Activated gamma-delta T cell treated with Interleukin-2 at 50 U/mL for 16 hours (primary cell): Measurements from ENCODE around the gene FMO4.
"Not testable (repeated sequence)": the region's sequence is repeated elsewhere in the genome, so short reads cannot be mapped to it uniquely, and the experiment has no call there.

ENCODE experiments used
- DNase-seq: peaks from one replicate; pipeline ENCODE4 v3.0.0-alpha.2; 2020

Gene FMO4

GRCh38 chr1:171313835-171314320, at the start of gene FMO4:
TSS of gene FMO4 (plus strand) at chr1:171314183. CDS start at chr1:171319826, 5,643 bp downstream.
- DNase-seq = peak; percentile 79

- no peak for DNase-seq
These were observed 48.3 kb upstream of the FMO4 start for GRCh38 chr1:171265686-171266085.

DNA sequence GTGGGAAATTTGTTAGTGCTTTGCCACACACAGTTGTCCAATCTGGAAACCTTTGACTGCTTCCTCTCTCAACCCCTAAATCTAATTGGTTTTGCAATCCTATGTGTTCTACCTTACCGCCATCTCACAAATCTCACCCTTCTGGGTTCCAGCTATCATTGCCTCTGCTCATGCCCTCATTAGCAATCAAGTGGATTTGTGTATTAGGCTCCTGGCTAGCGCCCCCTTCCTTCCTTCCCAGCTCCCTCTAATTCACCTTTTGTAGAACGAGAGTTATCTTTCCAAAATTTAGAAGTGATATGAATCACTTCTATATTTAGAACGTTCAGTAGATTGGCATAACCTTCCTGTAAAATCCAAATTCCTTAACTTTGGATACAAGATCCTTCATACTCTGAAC, 47.1 kb upstream of the FMO4 start:
- DNase-seq = no peak

- DNase-seq = no peak
These were observed 46.6 kb upstream of the FMO4 start for GRCh38 chr1:171267391-171267790.

DNA sequence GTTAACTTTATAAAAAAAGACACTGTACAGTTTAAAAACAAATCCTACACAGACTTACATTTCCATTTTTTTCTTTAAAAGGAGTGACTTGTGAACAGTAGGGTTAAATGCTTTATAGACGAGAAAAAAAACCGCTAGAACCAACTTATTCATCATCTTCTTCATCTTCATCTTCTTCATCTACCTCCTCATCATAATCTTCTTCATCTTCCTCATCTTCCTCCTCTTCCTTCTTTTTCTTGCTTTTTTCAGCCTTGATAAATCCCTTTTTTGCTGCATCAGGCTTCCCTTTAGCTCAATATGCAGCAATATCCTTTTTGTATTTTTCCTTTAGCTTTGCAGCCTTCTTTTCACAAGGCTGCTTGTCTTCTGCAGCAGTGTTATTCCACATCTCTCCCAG, 43.2 kb upstream of the FMO4 start:
- no peak for DNase-seq

GRCh38 chr1:171277534-171277933, 36.4 kb upstream of the FMO4 start:
- DNase-seq = no peak

- DNase-seq = no peak
These were observed 34.7 kb upstream of the FMO4 start for GRCh38 chr1:171279234-171279633.

DNA sequence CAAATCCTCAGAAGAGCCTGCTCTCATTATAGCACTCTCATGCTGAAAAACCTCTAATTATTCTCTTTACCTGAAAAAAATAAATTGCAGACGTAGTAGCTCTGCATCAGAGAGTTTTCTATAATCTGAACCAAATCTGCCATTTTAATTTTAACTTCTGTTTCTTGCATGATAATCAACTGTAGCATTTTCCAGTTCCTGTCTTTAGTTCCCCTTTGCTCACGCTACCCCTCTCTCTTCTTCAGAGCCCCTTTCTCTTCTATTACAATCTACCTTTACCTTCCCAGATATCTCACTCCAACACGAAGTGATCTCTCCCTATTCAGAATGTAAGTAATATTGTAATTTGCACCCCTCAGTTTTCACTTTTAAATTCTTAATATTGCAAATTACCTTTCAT, 34.3 kb upstream of the FMO4 start:
- DNase-seq = no peak

GRCh38 chr1:171280599-171280998, 33.4 kb upstream of the FMO4 start:
- DNase-seq = no peak

- no peak for DNase-seq
These were observed 27.8 kb upstream of the FMO4 start for GRCh38 chr1:171286032-171286705.

- no peak for DNase-seq
These were observed 23.4 kb upstream of the FMO4 start for GRCh38 chr1:171290621-171291020.

- no peak for DNase-seq
These were observed 21.2 kb upstream of the FMO4 start for GRCh38 chr1:171292799-171293198.

DNA sequence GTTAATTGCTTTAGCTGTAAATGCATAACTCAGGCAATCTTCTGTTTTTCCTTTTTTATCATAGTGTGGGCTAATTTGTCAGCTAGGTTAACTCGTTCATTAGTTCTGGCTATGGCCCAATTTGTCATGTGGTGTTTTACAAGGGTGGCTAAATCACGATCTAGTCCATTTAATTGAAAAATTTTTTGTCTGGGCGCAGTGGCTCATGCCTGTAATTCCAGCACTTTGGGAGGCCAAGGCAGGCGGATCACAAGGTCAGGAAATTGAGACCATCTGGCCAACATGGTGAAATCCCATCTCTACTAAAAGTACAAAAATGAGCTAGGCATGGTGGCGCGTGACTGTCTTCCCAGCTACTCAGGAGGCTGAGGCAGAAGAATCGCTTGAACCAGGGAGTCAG, 18.6 kb upstream of the FMO4 start:
- not testable (repeated sequence) for DNase-seq

- no peak for DNase-seq
These were observed 18.2 kb upstream of the FMO4 start for GRCh38 chr1:171295821-171296220.

- no peak for DNase-seq
These were observed 17.1 kb upstream of the FMO4 start for GRCh38 chr1:171296897-171297296.

DNA sequence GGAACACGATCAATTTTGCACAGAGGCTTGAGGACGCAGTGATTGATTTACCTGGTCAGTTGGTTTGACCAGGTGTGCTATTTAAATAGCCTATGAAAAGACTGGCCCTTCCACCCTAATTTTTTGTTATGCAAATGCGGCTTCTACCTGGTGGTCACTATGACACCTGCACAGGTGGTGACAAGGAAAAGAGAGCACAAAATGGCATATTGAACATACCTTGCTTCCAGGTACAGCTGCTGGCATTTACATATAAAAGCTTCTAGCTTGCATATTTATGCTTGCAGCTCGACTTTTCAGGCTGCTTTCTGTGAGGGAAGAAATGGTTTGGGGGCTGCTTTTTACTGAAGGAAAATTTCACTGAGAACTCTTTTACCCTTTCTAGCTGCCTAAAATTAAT, 15.3 kb upstream of the FMO4 start:
- no peak for DNase-seq

DNA sequence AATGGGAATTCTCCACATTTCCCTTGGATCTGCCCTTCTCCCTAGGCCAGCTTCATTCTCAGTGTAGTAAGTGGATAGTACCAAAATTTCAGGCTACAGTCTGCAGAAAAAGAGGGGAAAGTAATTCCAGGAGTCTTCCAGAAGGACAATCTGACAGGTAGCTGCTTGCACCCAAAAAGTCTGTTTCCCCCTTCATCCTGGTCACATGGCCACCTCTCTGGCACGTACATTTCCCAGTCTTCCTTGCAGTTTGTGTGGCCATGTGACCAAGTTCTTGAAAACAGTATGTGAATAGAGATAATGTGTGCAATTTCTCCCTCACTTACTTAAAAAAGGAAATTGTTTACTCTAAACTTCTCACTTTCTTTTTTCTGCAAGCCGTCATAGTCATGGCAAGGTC, 14.6 kb upstream of the FMO4 start:
- DNase-seq = no peak

DNA sequence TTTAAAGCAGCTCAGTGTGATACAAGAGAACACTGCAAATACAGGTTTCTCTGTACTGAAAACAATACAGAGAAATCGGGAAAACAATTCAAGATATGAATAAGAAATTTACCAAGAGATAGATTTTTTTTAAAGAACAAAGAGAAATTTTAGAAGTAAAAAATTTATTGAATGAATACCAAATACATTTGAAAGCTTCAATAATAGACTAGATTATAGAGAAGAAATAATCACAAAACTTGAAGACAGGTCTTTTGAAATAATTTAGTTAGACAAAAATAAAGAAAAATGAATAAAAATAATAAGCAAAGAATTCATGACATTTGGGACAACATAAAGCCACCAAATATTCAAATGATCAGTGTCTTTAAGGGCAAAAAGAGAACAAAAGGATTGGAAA, 13.6 kb upstream of the FMO4 start:
- no peak for DNase-seq

DNA sequence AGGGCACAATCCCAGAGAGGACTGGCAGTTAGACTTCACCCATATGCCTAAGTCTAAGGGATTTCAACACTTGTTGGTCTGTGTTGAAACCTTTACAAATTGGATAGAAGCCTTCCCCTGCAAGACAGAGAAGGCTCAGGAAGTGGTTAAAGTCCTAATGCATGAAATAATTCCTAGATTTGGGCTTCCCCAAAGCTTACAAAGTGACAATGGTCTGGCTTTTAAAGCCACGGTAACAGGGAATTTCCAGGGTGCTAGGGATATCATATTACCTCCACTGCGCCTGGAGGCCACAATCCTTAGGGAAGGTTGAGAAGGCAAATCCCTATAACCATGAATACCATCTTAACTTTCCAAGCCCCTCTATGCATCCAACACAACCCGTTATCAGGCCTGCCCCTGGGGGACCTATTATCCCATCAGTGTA, 3.3 kb upstream of the FMO4 start:
- DNase-seq = no peak

- no peak for DNase-seq
These were observed 2.0 kb upstream of the FMO4 start for GRCh38 chr1:171311771-171312558.

DNA sequence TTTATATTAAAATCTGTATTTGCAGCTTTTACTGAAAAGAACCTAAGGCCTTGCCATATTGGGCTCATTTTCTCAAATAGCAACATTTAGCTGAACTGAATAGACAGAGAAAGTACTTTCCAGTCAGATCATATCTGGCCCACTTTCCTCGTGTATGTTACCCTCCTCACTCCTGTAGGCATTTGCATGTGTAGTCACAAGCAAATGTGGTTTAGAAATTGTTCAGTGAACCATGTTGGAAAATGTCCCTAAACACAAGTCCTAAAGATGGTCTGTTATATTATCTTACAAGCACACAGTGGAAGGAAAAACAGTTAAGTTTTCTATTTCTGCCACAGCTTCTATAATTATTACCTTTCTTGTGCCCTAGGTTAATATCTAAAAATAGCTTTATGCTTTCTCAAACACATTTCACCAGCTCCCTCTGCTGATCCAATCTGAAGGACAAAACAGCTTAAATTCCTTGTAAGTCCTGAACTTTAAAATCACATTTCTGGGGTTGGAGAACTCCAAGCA, 606 bp upstream of the FMO4 start:
- no peak for DNase-seq

DNA sequence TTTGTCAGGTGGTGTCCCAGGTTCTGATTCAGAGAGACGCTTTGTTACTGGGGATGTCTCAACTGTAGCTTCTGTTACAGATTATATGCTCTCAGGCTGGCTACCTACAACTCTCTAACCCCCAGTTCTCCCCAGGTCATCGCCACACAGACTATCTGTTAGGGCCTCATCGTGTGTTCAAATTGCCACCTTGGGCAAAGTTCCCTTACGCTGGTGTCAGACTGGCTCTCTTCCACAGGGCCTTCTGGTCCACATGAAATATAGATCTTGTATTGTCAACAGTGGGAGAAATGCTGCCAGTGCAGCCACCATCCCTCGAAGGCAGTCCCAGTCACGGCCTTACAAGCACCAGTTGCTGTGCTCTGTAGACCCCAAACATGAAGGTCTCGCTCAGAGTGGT, 15.3 kb downstream of the FMO4 start:
- no peak for DNase-seq

GRCh38 chr1:171334024-171334640, 20.1 kb downstream of the FMO4 start:
- no peak for DNase-seq

- DNase-seq = no peak
These were observed 22.0 kb downstream of the FMO4 start for GRCh38 chr1:171335964-171336363.
